NCI-H460 (cell line): Measurements from ENCODE around the gene SIRT3. TPM values are rescaled to one million over a fixed set of nuclear protein-coding genes. Genes with fewer than 3 reads are reported as not detected.
"Not testable (repeated sequence)": the region's sequence is repeated elsewhere in the genome, so short reads cannot be mapped to it uniquely, and the experiment has no call there.

Experiments used
- DNase-seq: peaks from one replicate; pipeline ENCODE4 v3.0.0-alpha.2; 2016; ENCODE audit warnings: low read depth; ENCODE audit errors: extremely low read depth
- total RNA-seq: library from RNA; depleted of rRNA; stranded (reverse); fragments of >200 nt; shearing (Covaris generic); gene quantifications from 2 replicates; pipeline ENCODE4 v1.2.3, GENCODE V29; 2014

Gene SIRT3
- total RNA-seq, 1 experiment from 2014 or later: 11.0 TPM

- no peak for DNase-seq
Measured at GRCh38 chr11:205221-206001, 30.7 kb downstream of the SIRT3 start.

GRCh38 chr11:204587-205109 lies 31.5 kb downstream of the SIRT3 start:
- no peak for DNase-seq

- no peak for DNase-seq
Measured at GRCh38 chr11:203945-204586, 32.1 kb downstream of the SIRT3 start.

GRCh38 chr11:203056-203944 lies 32.8 kb downstream of the SIRT3 start:
- DNase-seq: no peak

- DNase-seq: no peak
Measured at GRCh38 chr11:202490-202889, 33.7 kb downstream of the SIRT3 start.

- DNase-seq: no peak
Measured at GRCh38 chr11:201966-202365, 34.2 kb downstream of the SIRT3 start.

- DNase-seq: no peak
Measured at GRCh38 chr11:200224-201003, 35.7 kb downstream of the SIRT3 start.

GRCh38 chr11:199782-200181 lies 36.4 kb downstream of the SIRT3 start:
- no peak for DNase-seq

GRCh38 chr11:199004-199581 lies 37.0 kb downstream of the SIRT3 start:
- no peak for DNase-seq

- no peak for DNase-seq
Measured at GRCh38 chr11:198236-198806, 37.8 kb downstream of the SIRT3 start.

- DNase-seq: no peak
Measured at GRCh38 chr11:197741-198235, 38.4 kb downstream of the SIRT3 start.

- DNase-seq: no peak
Measured at GRCh38 chr11:196786-197731, 39.1 kb downstream of the SIRT3 start.

GRCh38 chr11:193481-193880 lies 42.7 kb downstream of the SIRT3 start:
- not testable (repeated sequence) for DNase-seq

- DNase-seq: not testable (repeated sequence)
Measured at GRCh38 chr11:192674-193128, 43.4 kb downstream of the SIRT3 start, which contains the start of gene SCGB1C1. SCGB1C1 (plus strand) TSS chr11:193078; CDS start chr11:193100, 22 bp downstream.

- DNase-seq: not testable (repeated sequence)
Measured at GRCh38 chr11:191490-192478, 44.4 kb downstream of the SIRT3 start.

- not testable (repeated sequence) for DNase-seq
Measured at GRCh38 chr11:190546-190945, 45.6 kb downstream of the SIRT3 start.

GRCh38 chr11:189843-190311 lies 46.3 kb downstream of the SIRT3 start:
- DNase-seq: not testable (repeated sequence)
